ENCODE measurements around the gene HES1. TPM values are rescaled to one million over a fixed set of nuclear protein-coding genes. Genes with fewer than 3 reads are reported as not detected.

The HES1 gene
- total RNA-seq, 2 donors from 2014 or later, result 32.1 to 43.6 TPM

DNA sequence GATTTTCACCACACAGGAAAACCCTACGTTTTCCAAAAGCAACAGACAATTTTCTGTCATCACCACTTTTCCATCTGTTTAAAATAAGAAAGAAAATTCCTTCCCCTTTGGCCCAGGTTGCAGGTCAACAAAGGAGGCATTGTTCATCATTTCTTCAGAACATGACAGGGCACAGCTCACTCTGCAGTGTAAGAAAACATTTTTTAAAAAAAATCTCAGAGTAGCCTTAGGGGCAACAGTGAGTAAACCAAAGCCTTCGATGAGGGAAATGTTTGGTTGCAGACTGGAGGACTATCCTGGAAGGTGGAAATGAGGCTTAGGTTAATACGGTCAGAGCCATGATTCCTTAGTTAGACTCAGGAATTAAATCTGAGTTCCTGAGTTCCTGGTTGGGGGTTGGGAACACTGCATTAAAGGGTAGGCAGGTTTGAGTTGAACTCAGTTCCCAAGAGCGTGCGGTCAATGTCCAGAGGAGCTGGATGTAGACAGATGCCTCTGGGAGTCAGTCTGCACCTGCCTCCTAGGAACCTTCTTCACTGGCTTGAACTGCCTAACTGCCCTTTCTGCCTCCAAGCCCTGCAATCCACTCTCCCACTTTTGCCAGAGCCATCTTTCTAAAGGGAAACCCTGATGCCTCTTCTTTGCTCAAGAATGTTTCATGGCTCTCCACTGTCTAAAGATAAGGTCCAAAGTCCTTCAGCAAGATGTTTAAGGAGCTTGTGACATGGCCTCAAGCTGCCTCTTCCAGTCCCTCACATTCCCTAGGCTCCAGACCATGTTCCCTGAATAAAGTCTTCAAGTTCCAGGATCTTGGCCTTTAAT is 3.3 kb upstream of the HES1 start:
- H3K4me1 ChIP-seq, result peaks cover 0 to 35% of the 10 kb centered on the region in 2 donors
- H3K27ac ChIP-seq, result peak overlapping the region in 1 of 2 donors; percentile 75
- DNase-seq (ENCODE audit: low spot score), result no peak
- H3K27me3 ChIP-seq, result no peaks in the 10 kb centered on the region
- no peaks in the 10 kb centered on the region for H3K36me3 ChIP-seq
- no peaks in the 10 kb centered on the region for H3K9me3 ChIP-seq
- TF ChIP-seq, protein P1, sequence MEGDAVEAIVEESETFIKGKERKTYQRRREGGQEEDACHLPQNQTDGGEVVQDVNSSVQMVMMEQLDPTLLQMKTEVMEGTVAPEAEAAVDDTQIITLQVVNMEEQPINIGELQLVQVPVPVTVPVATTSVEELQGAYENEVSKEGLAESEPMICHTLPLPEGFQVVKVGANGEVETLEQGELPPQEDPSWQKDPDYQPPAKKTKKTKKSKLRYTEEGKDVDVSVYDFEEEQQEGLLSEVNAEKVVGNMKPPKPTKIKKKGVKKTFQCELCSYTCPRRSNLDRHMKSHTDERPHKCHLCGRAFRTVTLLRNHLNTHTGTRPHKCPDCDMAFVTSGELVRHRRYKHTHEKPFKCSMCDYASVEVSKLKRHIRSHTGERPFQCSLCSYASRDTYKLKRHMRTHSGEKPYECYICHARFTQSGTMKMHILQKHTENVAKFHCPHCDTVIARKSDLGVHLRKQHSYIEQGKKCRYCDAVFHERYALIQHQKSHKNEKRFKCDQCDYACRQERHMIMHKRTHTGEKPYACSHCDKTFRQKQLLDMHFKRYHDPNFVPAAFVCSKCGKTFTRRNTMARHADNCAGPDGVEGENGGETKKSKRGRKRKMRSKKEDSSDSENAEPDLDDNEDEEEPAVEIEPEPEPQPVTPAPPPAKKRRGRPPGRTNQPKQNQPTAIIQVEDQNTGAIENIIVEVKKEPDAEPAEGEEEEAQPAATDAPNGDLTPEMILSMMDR (IDR thresholded peaks at IDR 0.05), result no peak
- no peak overlapping the region for H3K4me3 ChIP-seq

DNA sequence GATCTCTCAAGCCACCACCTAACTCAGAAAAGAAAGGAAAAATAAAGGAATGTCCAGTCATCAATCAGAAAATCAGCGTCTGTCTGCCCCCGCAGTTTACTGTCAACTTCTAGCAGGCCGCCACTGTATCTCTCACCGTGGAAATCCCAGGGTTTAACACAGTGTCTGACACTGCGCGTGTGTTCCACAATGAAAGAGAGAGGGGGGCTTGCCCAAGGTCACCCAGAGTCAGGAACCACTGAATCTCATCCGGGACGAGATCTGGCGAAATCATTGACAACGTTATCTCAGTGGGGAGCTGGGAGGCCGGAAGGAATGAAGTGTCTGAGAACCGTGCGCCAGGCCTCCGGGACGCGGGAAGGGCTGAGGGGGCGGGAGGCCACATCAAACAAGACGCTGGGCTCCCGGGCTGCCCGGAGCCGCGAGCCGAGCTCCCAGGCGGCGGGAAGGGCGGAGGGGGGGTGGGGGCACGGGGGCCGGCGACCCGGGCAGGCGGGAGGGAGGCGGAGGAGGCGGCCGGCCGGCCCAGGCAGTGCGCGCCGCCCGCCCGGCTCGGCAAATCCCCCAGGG is 2.2 kb upstream of the HES1 start:
- TF ChIP-seq, protein P1 (IDR thresholded peaks at IDR 0.05), result no peak
- peak; percentile 79 for DNase-seq (ENCODE audit: low spot score)

DNA sequence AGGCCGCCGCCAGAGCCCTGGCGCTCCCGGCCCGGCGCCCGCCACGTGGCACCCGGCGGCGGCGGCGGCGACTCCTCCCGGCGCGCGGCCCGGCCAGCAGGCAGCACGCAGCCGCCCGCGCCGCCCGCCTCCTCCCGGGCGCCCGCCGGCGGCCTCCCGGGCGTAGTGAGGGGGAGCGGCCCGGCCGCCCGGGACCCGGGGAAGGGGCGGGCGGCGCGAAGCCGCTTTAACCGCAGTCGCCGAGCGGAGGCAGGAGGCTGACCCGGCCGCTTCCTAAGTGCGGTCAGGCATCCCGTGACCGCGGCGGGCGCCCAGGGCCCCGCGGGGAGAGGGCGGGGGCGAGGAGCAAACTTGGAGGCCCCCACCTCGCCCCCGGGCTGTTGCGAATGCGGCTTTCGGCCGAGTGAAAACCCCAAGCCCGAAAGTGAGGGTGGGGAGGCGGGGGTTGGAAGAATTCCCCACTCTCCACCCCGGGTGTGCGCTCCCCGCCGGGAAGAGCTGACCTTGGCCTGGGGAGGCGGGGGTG is 1.7 kb upstream of the HES1 start:
- peaks cover 0 to 50% of the 10 kb centered on the region in 2 donors for H3K4me1 ChIP-seq
- H3K4me3 ChIP-seq, result peak overlapping the region; percentile 56 to 75
- no peaks in the 10 kb centered on the region for H3K27me3 ChIP-seq
- TF ChIP-seq, protein P1 (IDR thresholded peaks at IDR 0.05), result no peak
- H3K36me3 ChIP-seq, result no peaks in the 10 kb centered on the region
- H3K9me3 ChIP-seq, result no peaks in the 10 kb centered on the region
- H3K27ac ChIP-seq, result peak overlapping the region; percentile 92 to 98
- DNase-seq (ENCODE audit: low spot score), result peak; percentile 69

More for the DNA sequence above, 2.2 kb upstream of the HES1 start:
- H3K27ac ChIP-seq, result peak overlapping the region; percentile 75 to 77
- peaks cover 0 to 45% of the 10 kb centered on the region in 2 donors for H3K4me1 ChIP-seq
- no peaks in the 10 kb centered on the region for H3K9me3 ChIP-seq
- no peaks in the 10 kb centered on the region for H3K27me3 ChIP-seq
- no peaks in the 10 kb centered on the region for H3K36me3 ChIP-seq
- H3K4me3 ChIP-seq, result peak overlapping the region; percentile 30 to 75

DNA sequence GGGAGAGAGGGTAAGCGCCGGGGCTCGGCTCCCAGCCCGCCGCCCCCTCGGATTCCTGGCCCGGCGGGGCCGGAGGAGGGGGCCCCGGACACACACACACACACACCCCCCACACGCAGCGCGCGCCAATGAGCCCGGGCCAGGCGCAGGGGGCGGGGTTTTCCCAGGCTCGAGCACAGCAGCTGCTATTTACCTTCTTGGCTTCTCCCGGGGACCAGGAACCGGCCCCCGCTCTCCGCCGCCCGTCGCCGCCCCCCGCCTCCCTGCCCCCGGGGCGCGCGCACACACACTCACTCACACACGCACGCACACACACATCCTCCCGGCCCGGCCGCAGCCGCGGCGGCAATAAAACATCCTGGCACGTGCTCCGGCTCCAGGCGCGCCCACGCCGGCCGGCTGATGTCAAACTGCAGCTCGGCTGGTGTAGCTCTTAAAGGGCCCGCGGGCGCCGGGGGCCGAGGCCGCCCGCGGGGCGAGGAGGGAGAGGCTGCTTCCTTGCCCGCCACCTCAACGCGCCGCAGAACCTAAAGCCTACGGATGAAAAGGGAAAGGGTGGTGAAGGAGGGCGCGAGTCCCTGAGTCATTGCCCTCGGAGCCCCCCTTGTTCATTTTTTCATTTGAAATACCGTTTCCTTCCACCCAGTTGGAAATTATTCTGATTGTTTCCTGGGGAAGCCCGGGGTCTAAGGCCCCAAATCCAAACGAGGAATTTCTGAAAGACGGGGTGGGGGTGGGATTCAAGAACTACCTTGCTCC is 1.0 kb upstream of the HES1 start:
- TF ChIP-seq, protein P1 (IDR thresholded peaks at IDR 0.05), result no peak
- no peaks in the 10 kb centered on the region for H3K36me3 ChIP-seq
- peak overlapping the region; percentile 56 to 75 for H3K4me3 ChIP-seq
- peak overlapping the region; percentile 92 to 98 for H3K27ac ChIP-seq
- no peaks in the 10 kb centered on the region for H3K27me3 ChIP-seq
- H3K4me1 ChIP-seq, result peaks cover 0 to 51% of the 10 kb centered on the region in 2 donors
- no peaks in the 10 kb centered on the region for H3K9me3 ChIP-seq
- DNase-seq (ENCODE audit: low spot score), result peak; percentile 96

DNA sequence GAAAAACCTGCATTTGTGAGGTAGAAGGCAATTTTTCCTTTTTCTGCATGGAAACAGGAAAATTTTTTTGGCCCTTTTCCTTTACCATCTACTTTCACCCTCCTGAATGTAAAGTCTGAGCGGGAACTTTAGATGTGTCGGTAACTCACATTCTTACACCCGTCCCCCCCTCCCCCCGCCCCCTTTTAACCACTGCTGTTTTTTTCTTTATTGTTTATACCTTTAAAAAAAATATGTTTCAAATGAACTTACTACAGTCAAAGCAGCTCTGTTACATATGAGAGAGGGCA is 487 bp upstream of the HES1 start:
- Histone ChIP-seq H3K4me1 (peaks cover 0 to 51% of the 10 kb centered on the region in 2 donors), H3K9me3 (no peaks in the 10 kb centered on the region), H3K27ac (peak overlapping the region; percentile 92 to 98), H3K27me3 (no peaks in the 10 kb centered on the region), H3K36me3 (no peaks in the 10 kb centered on the region), H3K4me3 (peak overlapping the region; percentile 56 to 75)
- TF ChIP-seq, protein P1 (IDR thresholded peaks at IDR 0.05), result no peak
- DNase-seq (ENCODE audit: low spot score), result no peak
